ENCODE results near the gene MYO7B.

DNA sequence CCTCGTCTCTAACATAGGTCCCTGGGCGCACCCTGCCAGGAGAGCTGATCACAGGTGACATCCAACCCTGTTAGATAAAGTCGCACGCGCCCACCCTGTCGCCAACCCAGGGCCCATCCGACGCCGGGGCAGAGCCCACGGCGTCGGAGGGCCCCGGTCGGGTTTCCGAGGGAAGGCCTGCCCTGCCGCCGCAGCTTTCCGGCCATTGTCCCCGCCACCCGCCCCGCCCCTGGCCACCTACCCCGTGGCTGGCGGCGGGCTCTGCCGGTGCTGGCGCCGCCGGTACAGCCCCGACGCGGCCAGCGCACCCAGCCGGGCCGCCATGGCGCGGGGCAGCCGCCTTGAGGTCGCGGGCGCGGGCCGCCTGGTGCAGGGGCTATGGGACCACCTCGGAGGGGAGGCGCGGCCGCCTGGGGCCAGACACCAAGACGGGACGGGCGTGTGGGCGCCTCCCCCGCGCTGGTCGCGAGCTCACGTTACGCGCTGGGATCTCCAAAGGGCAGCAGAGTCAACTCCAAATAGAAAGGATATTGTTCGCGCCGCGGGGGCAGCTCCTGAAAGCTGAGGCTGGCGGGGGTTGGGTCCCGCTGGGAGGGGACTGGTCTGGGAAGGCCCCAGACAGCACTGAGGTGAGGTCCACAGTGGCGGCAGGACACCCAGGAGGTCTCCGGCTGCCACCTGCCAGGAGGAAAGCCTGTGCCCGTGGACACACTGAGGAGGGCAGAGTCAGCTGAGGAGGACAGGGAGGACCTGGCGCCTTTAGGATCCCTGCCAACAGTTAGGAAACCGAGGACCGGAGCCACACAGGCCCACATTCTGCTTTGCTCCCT, 128.8 kb downstream of the MYO7B start:
- TF ChIP-seq CTCF (IDR thresholded peaks at IDR 0.05) (no peak), EP300 (IDR thresholded peaks at IDR 0.05; ENCODE audit: borderline replicate concordance in 1 of 2, low read depth in 1 of 2, low read length in 1 of 2) (no peak), RAD21 (IDR thresholded peaks at IDR 0.05; ENCODE audit: low read length) (no peak), RCOR1 (IDR thresholded peaks at IDR 0.05; ENCODE audit: low read length) (no peak), EZH2phosphoT487 (IDR thresholded peaks at IDR 0.05; ENCODE audit: borderline replicate concordance, low read depth) (no peak), TCF12 (IDR thresholded peaks at IDR 0.05) (no peak), POLR2AphosphoS5 (IDR thresholded peaks at IDR 0.05; ENCODE audit: low read depth, low read length) (no peak), YY1 (IDR thresholded peaks at IDR 0.05; ENCODE audit: low read depth) (no peak)
- TF ChIP-seq, protein P1, sequence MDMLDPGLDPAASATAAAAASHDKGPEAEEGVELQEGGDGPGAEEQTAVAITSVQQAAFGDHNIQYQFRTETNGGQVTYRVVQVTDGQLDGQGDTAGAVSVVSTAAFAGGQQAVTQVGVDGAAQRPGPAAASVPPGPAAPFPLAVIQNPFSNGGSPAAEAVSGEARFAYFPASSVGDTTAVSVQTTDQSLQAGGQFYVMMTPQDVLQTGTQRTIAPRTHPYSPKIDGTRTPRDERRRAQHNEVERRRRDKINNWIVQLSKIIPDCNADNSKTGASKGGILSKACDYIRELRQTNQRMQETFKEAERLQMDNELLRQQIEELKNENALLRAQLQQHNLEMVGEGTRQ (IDR thresholded peaks at IDR 0.05; ENCODE audit: borderline replicate concordance, low read depth, low read length), result no peak
